GM19467 (cell line): ENCODE data around the gene CCDC6.
A peak's percentile ranks its signal among the peaks of the same experiment; 100 is the strongest.

Experiments used
- ATAC-seq: cut with Tn5 transposase; IDR thresholded peaks from one replicate; pipeline ENCODE4 v1.9.1; 2021; ENCODE audit warnings: mild to moderate bottlenecking, moderate library complexity; ENCODE audit not compliant: unreplicated experiment

CCDC6 gene

GRCh38 chr10:59907537-59907917 is 1.2 kb upstream of the CCDC6 start:
- no peak for ATAC-seq

GRCh38 chr10:59905731-59906416 is 482 bp downstream of the CCDC6 start:
- ATAC-seq, result peak; percentile 0

GRCh38 chr10:59905066-59905730 is 1.2 kb downstream of the CCDC6 start:
- peak; percentile 39 for ATAC-seq

GRCh38 chr10:59904426-59905065 is 1.8 kb downstream of the CCDC6 start:
- no peak for ATAC-seq

- ATAC-seq, result no peak
These were observed 2.5 kb downstream of the CCDC6 start for GRCh38 chr10:59903871-59904270.

GRCh38 chr10:59902016-59902415 is 4.3 kb downstream of the CCDC6 start:
- ATAC-seq, result no peak

GRCh38 chr10:59901470-59901869 is 4.9 kb downstream of the CCDC6 start:
- no peak for ATAC-seq

GRCh38 chr10:59900048-59900727 is 6.2 kb downstream of the CCDC6 start:
- no peak for ATAC-seq

GRCh38 chr10:59898125-59898835 is 8.1 kb downstream of the CCDC6 start:
- ATAC-seq, result no peak

GRCh38 chr10:59896191-59896590 is 10.2 kb downstream of the CCDC6 start:
- ATAC-seq, result no peak

- ATAC-seq, result no peak
These were observed 10.7 kb downstream of the CCDC6 start for GRCh38 chr10:59895629-59896116.

- ATAC-seq, result no peak
These were observed 12.2 kb downstream of the CCDC6 start for GRCh38 chr10:59894114-59894513.

- no peak for ATAC-seq
These were observed 13.7 kb downstream of the CCDC6 start for GRCh38 chr10:59892697-59893096.

- no peak for ATAC-seq
These were observed 14.4 kb downstream of the CCDC6 start for GRCh38 chr10:59891936-59892335.

GRCh38 chr10:59891349-59891748 is 15.0 kb downstream of the CCDC6 start:
- no peak for ATAC-seq

GRCh38 chr10:59888781-59889435 is 17.4 kb downstream of the CCDC6 start:
- ATAC-seq, result no peak

GRCh38 chr10:59887972-59888640 is 18.2 kb downstream of the CCDC6 start:
- ATAC-seq, result no peak

- ATAC-seq, result no peak
These were observed 19.4 kb downstream of the CCDC6 start for GRCh38 chr10:59887006-59887405.

- ATAC-seq, result peak; percentile 87
These were observed 20.8 kb downstream of the CCDC6 start for GRCh38 chr10:59885430-59886134.
